Gastrocnemius medialis (tissue), 4 donors: ENCODE measurements around the gene NAT9.

Experiments
- CTCF ChIP-seq, 5 experiments: fragments of 450-650 bp in 3 of 5; fragments of 200-600 bp in 2 of 5; sonication (generic) in 2 of 5; IDR thresholded peaks in 4 of 5; conservative IDR thresholded peaks in 1 of 5; 1 replicate in 4 of 5; 2 replicates in 1 of 5; pipeline ENCODE4 v1.5.1; 2016 to 2019; ENCODE audit warnings: antibody characterized with exemption in 5 of 5, mild to moderate bottlenecking in 3 of 5, moderate library complexity in 3 of 5
- POLR2A ChIP-seq, 2 donors: fragments of 450-650 bp; IDR thresholded peaks; one replicate each; pipeline ENCODE4 v1.6.1; 2017; ENCODE audit warnings: antibody characterized with exemption in 2 of 2, mild to moderate bottlenecking in 2 of 2, moderate library complexity in 2 of 2

- TF ChIP-seq POLR2A (IDR thresholded peaks at IDR 0.05) (no peak), CTCF (IDR thresholded peaks at IDR 0.05 in 4 of 5, conservative IDR thresholded peaks at IDR 0.05 in 1 of 5) (no peak)
Measured at GRCh38 chr17:74796211-74796610, 20.1 kb upstream of the NAT9 start.
